ENCODE measurements around the gene KCNQ1. TPM values are rescaled to one million over a fixed set of nuclear protein-coding genes. Genes with fewer than 3 reads are reported as not detected.

Gene KCNQ1
- total and polyA plus RNA-seq, 2 of the 13 experiments (the other 11 are each of a cell fraction or from before 2014, with no cell fraction given) = 0.02 to 0.08 TPM

- TF ChIP-seq ZNF574 (CRISPR knock-in tag; IDR thresholded peaks at IDR 0.05) = 0 out of 2 replicates have a peak, but pooled peaks have one; percentile 28
- TF ChIP-seq NFRKB (IDR thresholded peaks at IDR 0.05) = no peak
- no peak for TF ChIP-seq PAF1 (CRISPR knock-in tag; IDR thresholded peaks at IDR 0.05)
- TF ChIP-seq HBP1 (CRISPR knock-in tag; IDR thresholded peaks at IDR 0.05; ENCODE audit: low read depth) = no peak
- TF ChIP-seq GMEB1 (CRISPR knock-in tag; IDR thresholded peaks at IDR 0.05; ENCODE audit: borderline replicate concordance) = no peak
- TF ChIP-seq ARNTL (CRISPR knock-in tag; IDR thresholded peaks at IDR 0.05) = no peak
- TF ChIP-seq SPEN (CRISPR knock-in tag; IDR thresholded peaks at IDR 0.05; ENCODE audit: low read depth) = no peak
- no peak for TF ChIP-seq PREB (CRISPR knock-in tag; IDR thresholded peaks at IDR 0.05)
- TF ChIP-seq ZNF737 (CRISPR knock-in tag; IDR thresholded peaks at IDR 0.05; ENCODE audit: borderline replicate concordance) = no peak
- TF ChIP-seq POLR2G (IDR thresholded peaks at IDR 0.05; ENCODE audit: low read depth, low read length) = no peak
- TF ChIP-seq ZMAT5 (CRISPR knock-in tag; IDR thresholded peaks at IDR 0.05; ENCODE audit: borderline replicate concordance, low read depth) = no peak
- TF ChIP-seq MED1 (CRISPR knock-in tag; IDR thresholded peaks at IDR 0.05) = peak; percentile 49; the same call in 1 of the 2 replicates
- TF ChIP-seq YY1 (IDR thresholded peaks at IDR 0.05; ENCODE audit: insufficient read depth, insufficient replicate concordance, low read depth, low read length) = peak; percentile 32
- no peak for TF ChIP-seq ZNF260 (CRISPR knock-in tag; IDR thresholded peaks at IDR 0.05; ENCODE audit: borderline replicate concordance, low read depth)
- peak; percentile 57; the same call in 1 of the 2 replicates for TF ChIP-seq PAXIP1 (CRISPR knock-in tag; conservative IDR thresholded peaks at IDR 0.05)
Observed at GRCh38 chr11:2412323-2412722, 32.5 kb upstream of the KCNQ1 start (continued).

Measured in HepG2 (cell line).